Loucy (cell line): Measurements from ENCODE around the gene LEF1.
A peak's percentile ranks its signal among the peaks of the same experiment; 100 is the strongest.

Experiments used
- H2AFZ ChIP-seq: fragments of 200-600 bp; sonication (generic); 2 replicates; pipeline ENCODE4 v1.6.0; 2016; ENCODE audit warnings: antibody characterized with exemption, mild to moderate bottlenecking, low read length, moderate library complexity
- H3F3A ChIP-seq: fragments of 200-600 bp; 2 replicates; pipeline ENCODE4 v1.6.0; 2016; ENCODE audit warnings: antibody characterized with exemption, low read depth, mild to moderate bottlenecking
- H3K27me3 ChIP-seq: fragments of 200-600 bp; sonication (generic); 2 replicates; pipeline ENCODE4 v1.6.1; 2014; ENCODE audit warnings: low read length, mild to moderate bottlenecking; ENCODE audit not compliant: insufficient read depth, poor library complexity, severe bottlenecking
- H3K36me3 ChIP-seq: fragments of 200-600 bp; sonication (generic); 2 replicates; pipeline ENCODE4 v1.6.1; 2016; ENCODE audit warnings: low read length; ENCODE audit not compliant: insufficient read depth
- H3K4me1 ChIP-seq: fragments of 200-600 bp; sonication (generic); 2 replicates; pipeline ENCODE4 v1.5.1; 2014; ENCODE audit warnings: low read length, mild to moderate bottlenecking; ENCODE audit not compliant: insufficient read depth, poor library complexity, severe bottlenecking
- H3K4me2 ChIP-seq: fragments of 200-600 bp; sonication (generic); 2 replicates; pipeline ENCODE4 v1.6.0; 2014; ENCODE audit warnings: antibody characterized with exemption, low read length, low read depth, mild to moderate bottlenecking; ENCODE audit not compliant: poor library complexity, severe bottlenecking
- H3K4me3 ChIP-seq: fragments of 200-600 bp; sonication (generic); 2 replicates; pipeline ENCODE4 v1.5.1; 2014; ENCODE audit warnings: low read length, mild to moderate bottlenecking, mixed read lengths; ENCODE audit not compliant: poor library complexity, severe bottlenecking
- H3K79me2 ChIP-seq: fragments of 200-600 bp; sonication (generic); 2 replicates; pipeline ENCODE4 v1.6.1; 2014; ENCODE audit warnings: low read length; ENCODE audit not compliant: insufficient read depth
- H3K9ac ChIP-seq: fragments of 200-600 bp; sonication (generic); 2 replicates; pipeline ENCODE4 v1.6.0; 2014; ENCODE audit warnings: mild to moderate bottlenecking, low read depth, low read length, moderate library complexity; ENCODE audit not compliant: poor library complexity, severe bottlenecking
- H3K9me2 ChIP-seq: fragments of 200-600 bp; sonication (generic); replicated peaks from 2 replicates; pipeline ENCODE4 v1.6.1; 2016; ENCODE audit warnings: low read depth, low read length, mixed read lengths
- H3K9me3 ChIP-seq: fragments of 200-600 bp; sonication (generic); 2 replicates; pipeline ENCODE4 v1.6.1; 2014; ENCODE audit warnings: mild to moderate bottlenecking, antibody characterized with exemption, low read length, low read depth; ENCODE audit not compliant: insufficient read depth
- H4K20me1 ChIP-seq: fragments of 200-600 bp; sonication (generic); 2 replicates; pipeline ENCODE4 v1.6.0; 2014; ENCODE audit warnings: antibody characterized with exemption, low read length, mild to moderate bottlenecking; ENCODE audit not compliant: insufficient read depth, poor library complexity, severe bottlenecking
- CTCF ChIP-seq: fragments of 200-600 bp; sonication (generic); conservative IDR thresholded peaks from 2 replicates; pipeline ENCODE4 v1.5.1; 2014; ENCODE audit warnings: mild to moderate bottlenecking, antibody characterized with exemption, low read length
- EZH2phosphoT487 ChIP-seq: fragments of 200-600 bp; IDR thresholded peaks from 2 replicates; pipeline ENCODE4 v1.6.1; 2018; ENCODE audit warnings: antibody characterized with exemption, mild to moderate bottlenecking, moderate library complexity, borderline replicate concordance

Gene LEF1

GRCh38 chr4:108036213-108036612, 132.5 kb downstream of the LEF1 start:
- Histone ChIP-seq H4K20me1 (no peaks in the 10 kb centered on the region), H3K9ac (peak overlapping the region; percentile 42), H3K9me3 (no peaks in the 10 kb centered on the region), H3K36me3 (peaks cover 15% of the 10 kb centered on the region; the same call in 1 of the 2 replicates), H3F3A (no peaks in the 10 kb centered on the region), H2AFZ (no peak overlapping the region), H3K4me1 (peaks cover 24% of the 10 kb centered on the region), H3K27me3 (no peaks in the 10 kb centered on the region), H3K4me2 (peak overlapping the region; percentile 57), H3K4me3 (peak overlapping the region; percentile 23), H3K79me2 (no peaks in the 10 kb centered on the region), H3K9me2 (no peaks in the 10 kb centered on the region)
- TF ChIP-seq CTCF (no peak), EZH2phosphoT487 (no peak)

GRCh38 chr4:108035691-108036090, 133.0 kb downstream of the LEF1 start:
- Histone ChIP-seq H3K27me3 (no peaks in the 10 kb centered on the region), H4K20me1 (no peaks in the 10 kb centered on the region), H3K9me2 (no peaks in the 10 kb centered on the region), H3K4me1 (peaks cover 24% of the 10 kb centered on the region), H3K36me3 (peaks cover 15% of the 10 kb centered on the region; the same call in 1 of the 2 replicates), H2AFZ (no peak overlapping the region), H3K79me2 (no peaks in the 10 kb centered on the region), H3K9me3 (no peaks in the 10 kb centered on the region), H3F3A (no peaks in the 10 kb centered on the region), H3K9ac (peak overlapping the region; percentile 42), H3K4me2 (peak overlapping the region; percentile 57), H3K4me3 (peak overlapping the region; percentile 23)
- no peak for TF ChIP-seq CTCF
- no peak for TF ChIP-seq EZH2phosphoT487

GRCh38 chr4:108034565-108034964, 134.2 kb downstream of the LEF1 start:
- peaks cover 15% of the 10 kb centered on the region; the same call in 1 of the 2 replicates for H3K36me3 ChIP-seq

More at GRCh38 chr4:108034565-108034964, 134.2 kb downstream of the LEF1 start:
- Histone ChIP-seq H3K4me2 (no peak overlapping the region), H3K4me3 (no peak overlapping the region), H3K27me3 (no peaks in the 10 kb centered on the region), H3K9me2 (no peaks in the 10 kb centered on the region), H3K79me2 (no peaks in the 10 kb centered on the region), H4K20me1 (no peaks in the 10 kb centered on the region), H3K9ac (no peak overlapping the region), H2AFZ (no peak overlapping the region), H3K4me1 (peaks cover 30% of the 10 kb centered on the region), H3F3A (no peaks in the 10 kb centered on the region), H3K9me3 (no peaks in the 10 kb centered on the region)
- TF ChIP-seq EZH2phosphoT487 (no peak), CTCF (no peak)
